MG63 (cell line): ENCODE data around the gene ABCC6. TPM values are rescaled to one million over a fixed set of nuclear protein-coding genes. Genes with fewer than 3 reads are reported as not detected.
"Not testable (repeated sequence)": the region's sequence is repeated elsewhere in the genome, so short reads cannot be mapped to it uniquely, and the experiment has no call there.

Source experiments
- DNase-seq: peaks from one replicate; pipeline ENCODE4 v3.0.0-alpha.2; 2020
- H3K27me3 ChIP-seq: fragments of 250-450 bp; sonication (Bioruptor Pico); 2 replicates; pipeline ENCODE4 v1.5.1; 2020; ENCODE audit warnings: mild to moderate bottlenecking, moderate library complexity
- H3K36me3 ChIP-seq: fragments of 250-450 bp; sonication (Bioruptor Pico); 2 replicates; pipeline ENCODE4 v1.5.1; 2020; ENCODE audit warnings: mild to moderate bottlenecking, moderate library complexity
- H3K4me3 ChIP-seq: fragments of 250-450 bp; sonication (Bioruptor Pico); 2 replicates; pipeline ENCODE4 v1.5.1; 2020; ENCODE audit warnings: mild to moderate bottlenecking, moderate library complexity
- H3K9me3 ChIP-seq: fragments of 250-450 bp; sonication (Bioruptor Pico); 2 replicates; pipeline ENCODE4 v1.5.1; 2020; ENCODE audit warnings: mild to moderate bottlenecking, moderate library complexity
- total RNA-seq: library from RNA; depleted of rRNA; stranded (reverse); fragments of >200 nt; shearing (Covaris generic); gene quantifications from 2 replicates; pipeline ENCODE4 v1.2.3, GENCODE V29; 2014; ENCODE audit warnings: low replicate concordance; rRNA removed

The ABCC6 gene
- not detected in 2 replicates for total RNA-seq

GRCh38 chr16:16222850-16223661 is at the start of gene ABCC6:
TSS of gene ABCC6 (minus strand) at chr16:16223494. CDS start at chr16:16223434, 60 bp downstream.
- not testable (repeated sequence) for H3K27me3 ChIP-seq, DNase-seq, H3K4me3 ChIP-seq, H3K9me3 ChIP-seq, H3K36me3 ChIP-seq

GRCh38 chr16:16272573-16273221 is 49.4 kb upstream of the ABCC6 start:
- H3K4me3 ChIP-seq, H3K9me3 ChIP-seq, DNase-seq, H3K27me3 ChIP-seq, H3K36me3 ChIP-seq: not testable (repeated sequence)

DNA sequence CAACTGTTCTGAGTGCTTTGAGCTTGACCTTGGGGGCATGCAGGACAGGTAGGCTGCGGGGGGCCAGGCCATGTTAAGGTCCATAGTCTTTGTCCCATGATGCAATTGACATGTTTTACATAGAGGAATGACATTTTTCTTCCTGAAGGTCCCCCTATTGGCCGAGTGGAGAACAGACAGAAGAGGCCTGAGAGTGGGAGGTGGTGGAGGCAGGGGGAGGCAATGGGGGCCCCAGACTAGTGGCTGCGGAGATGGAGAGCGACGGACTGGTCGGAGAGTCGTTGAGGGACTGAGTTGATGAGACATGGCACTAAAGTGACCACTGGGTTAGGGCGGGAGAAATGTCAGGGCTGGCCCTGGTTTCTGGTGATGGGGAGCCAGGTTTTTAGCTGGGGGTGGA is 48.4 kb upstream of the ABCC6 start:
- H3K4me3 ChIP-seq, DNase-seq, H3K9me3 ChIP-seq, H3K27me3 ChIP-seq, H3K36me3 ChIP-seq: not testable (repeated sequence)

- not testable (repeated sequence) for DNase-seq, H3K27me3 ChIP-seq, H3K4me3 ChIP-seq, H3K9me3 ChIP-seq, H3K36me3 ChIP-seq
These were observed 45.0 kb upstream of the ABCC6 start for GRCh38 chr16:16268185-16268808.

DNA sequence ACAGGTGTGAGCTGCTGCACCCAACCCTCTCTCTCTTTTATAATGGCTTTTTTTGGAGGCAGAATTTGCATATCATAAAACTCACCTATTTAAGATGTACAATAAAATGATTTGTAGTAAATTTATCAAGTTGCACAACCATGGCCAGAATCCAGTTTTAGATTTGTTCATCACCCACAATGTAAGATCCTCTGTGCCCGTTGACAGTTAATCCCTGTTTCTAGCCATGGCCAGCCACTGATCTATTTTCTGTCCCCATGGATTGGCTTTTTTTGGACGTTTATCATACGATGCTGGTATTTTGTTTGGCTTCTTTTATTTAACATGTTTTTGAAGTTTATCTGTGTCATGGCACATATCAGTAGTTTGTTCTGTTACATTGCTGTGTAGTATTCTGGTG is 44.4 kb upstream of the ABCC6 start:
- H3K4me3 ChIP-seq, H3K36me3 ChIP-seq, DNase-seq, H3K27me3 ChIP-seq, H3K9me3 ChIP-seq: not testable (repeated sequence)

GRCh38 chr16:16265044-16265443 is 41.8 kb upstream of the ABCC6 start:
- H3K36me3 ChIP-seq, H3K4me3 ChIP-seq, DNase-seq, H3K27me3 ChIP-seq, H3K9me3 ChIP-seq: not testable (repeated sequence)

- DNase-seq, H3K4me3 ChIP-seq, H3K9me3 ChIP-seq, H3K36me3 ChIP-seq, H3K27me3 ChIP-seq: not testable (repeated sequence)
These were observed 40.7 kb upstream of the ABCC6 start for GRCh38 chr16:16263947-16264346.

- not testable (repeated sequence) for H3K9me3 ChIP-seq, H3K4me3 ChIP-seq, H3K36me3 ChIP-seq, DNase-seq, H3K27me3 ChIP-seq
These were observed 39.8 kb upstream of the ABCC6 start for GRCh38 chr16:16262954-16263555.

DNA sequence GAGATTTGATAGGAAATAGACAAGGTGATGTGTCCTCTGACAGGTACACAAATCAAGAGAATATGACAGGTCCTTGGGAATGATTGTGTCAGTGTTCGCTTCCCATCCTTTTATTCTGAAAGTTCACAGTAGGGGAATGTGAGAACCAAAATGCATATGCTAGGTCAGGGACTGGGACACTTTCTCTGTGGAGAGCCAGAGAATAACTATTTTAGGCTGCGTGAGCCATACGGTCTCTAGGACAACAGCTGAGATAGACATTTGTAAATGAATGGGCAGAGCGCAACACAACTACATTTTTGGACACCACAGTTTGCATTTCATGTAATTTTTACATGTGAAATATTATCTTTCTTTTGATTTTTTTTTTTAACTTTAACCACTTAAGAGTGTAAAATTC is 36.7 kb upstream of the ABCC6 start:
- not testable (repeated sequence) for H3K27me3 ChIP-seq, H3K36me3 ChIP-seq, DNase-seq, H3K9me3 ChIP-seq, H3K4me3 ChIP-seq

DNA sequence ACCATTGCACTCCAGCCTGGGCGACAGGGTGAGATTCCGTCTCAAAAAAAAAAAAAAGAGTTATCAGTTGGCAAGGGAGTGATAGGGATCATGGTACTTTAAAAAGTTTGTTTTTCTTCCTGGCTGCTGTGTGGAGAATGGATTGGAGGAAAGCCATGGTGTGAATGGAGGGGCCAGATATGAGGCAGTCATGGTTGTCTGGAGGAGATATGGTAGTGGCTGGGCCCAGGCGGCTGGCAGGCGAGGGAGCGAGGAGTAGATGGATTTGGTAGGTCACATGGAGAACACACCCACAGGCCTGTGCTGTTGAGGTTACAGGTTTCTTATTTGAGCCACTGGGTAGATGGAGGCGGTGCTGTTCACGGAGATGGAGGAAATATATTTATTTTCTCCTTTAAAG is 35.5 kb upstream of the ABCC6 start:
- not testable (repeated sequence) for DNase-seq, H3K4me3 ChIP-seq, H3K27me3 ChIP-seq, H3K9me3 ChIP-seq, H3K36me3 ChIP-seq

- not testable (repeated sequence) for H3K27me3 ChIP-seq, H3K9me3 ChIP-seq, H3K36me3 ChIP-seq, H3K4me3 ChIP-seq, DNase-seq
These were observed 34.1 kb upstream of the ABCC6 start for GRCh38 chr16:16257301-16257923.

- H3K36me3 ChIP-seq, H3K9me3 ChIP-seq, H3K27me3 ChIP-seq, H3K4me3 ChIP-seq, DNase-seq: not testable (repeated sequence)
These were observed 29.1 kb upstream of the ABCC6 start for GRCh38 chr16:16252377-16252776.

DNA sequence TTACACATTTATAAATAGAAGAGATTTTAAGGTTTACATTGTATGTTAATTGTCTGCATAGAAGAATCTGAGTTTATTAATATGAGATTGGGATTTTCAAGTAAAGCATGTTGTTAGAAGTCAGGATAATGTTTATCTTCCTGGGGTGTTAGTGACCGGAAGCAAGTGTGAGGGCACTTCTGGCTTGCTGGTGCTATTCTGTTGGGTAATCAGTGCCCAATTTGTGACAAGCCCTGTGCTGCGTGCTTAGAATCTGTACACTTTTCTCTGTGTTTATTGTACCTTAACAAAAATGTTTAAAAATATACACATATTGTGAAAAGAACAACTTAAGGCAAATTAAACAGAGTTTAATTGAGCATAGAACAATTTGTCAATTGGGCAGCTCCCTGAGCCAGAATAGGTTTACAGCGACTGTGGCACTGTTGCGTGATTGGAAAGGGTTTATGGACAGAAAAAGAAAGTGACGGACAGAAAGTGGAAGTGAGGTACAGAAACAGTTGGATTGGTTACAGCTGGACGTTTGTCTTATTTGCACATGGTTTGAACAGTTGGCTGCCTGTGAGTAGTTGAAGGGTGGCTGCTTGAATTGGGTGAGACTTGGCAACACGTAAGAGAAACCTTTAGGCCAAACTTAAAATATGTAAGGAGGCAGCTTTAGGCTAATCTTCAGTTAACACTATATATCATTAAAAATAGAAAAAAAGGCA is 26.5 kb upstream of the ABCC6 start:
- H3K4me3 ChIP-seq, H3K9me3 ChIP-seq, H3K27me3 ChIP-seq, DNase-seq, H3K36me3 ChIP-seq: not testable (repeated sequence)

DNA sequence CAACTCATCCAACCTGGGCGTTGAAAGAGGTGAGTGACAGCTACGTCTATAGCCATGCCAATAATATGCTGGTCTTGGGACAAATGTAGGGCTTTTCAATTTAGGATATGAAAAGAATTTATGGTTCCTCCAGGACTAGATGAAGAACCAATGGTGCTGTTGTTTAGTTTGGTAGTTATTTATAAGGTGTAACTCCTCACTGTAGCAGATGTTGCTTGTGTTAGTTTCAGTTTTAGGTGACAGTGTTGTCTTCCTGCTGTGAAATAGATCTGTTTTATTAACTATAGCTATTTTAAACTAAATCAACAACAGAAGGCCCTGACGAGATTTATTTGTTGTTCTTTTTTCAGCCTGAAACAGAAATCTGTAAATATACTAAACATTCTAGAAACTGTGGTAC is 24.1 kb upstream of the ABCC6 start:
- not testable (repeated sequence) for H3K9me3 ChIP-seq, H3K36me3 ChIP-seq, DNase-seq, H3K27me3 ChIP-seq, H3K4me3 ChIP-seq

- H3K9me3 ChIP-seq, H3K27me3 ChIP-seq, DNase-seq, H3K36me3 ChIP-seq, H3K4me3 ChIP-seq: not testable (repeated sequence)
These were observed 23.4 kb upstream of the ABCC6 start for GRCh38 chr16:16246578-16247262.

GRCh38 chr16:16243886-16244285 is 20.6 kb upstream of the ABCC6 start:
- not testable (repeated sequence) for H3K27me3 ChIP-seq, H3K4me3 ChIP-seq, H3K36me3 ChIP-seq, H3K9me3 ChIP-seq, DNase-seq
